Naive B cell (primary cell): Measurements from ENCODE around the gene CGB1. TPM values are rescaled to one million over a fixed set of nuclear protein-coding genes. Genes with fewer than 3 reads are reported as not detected.
"Not testable (repeated sequence)": the region's sequence is repeated elsewhere in the genome, so short reads cannot be mapped to it uniquely, and the experiment has no call there.

Source experiments
- ATAC-seq, 2 donors: fragments of 150-1000 bp; cut with Tn5 transposase; 2 replicates each; pipeline ENCODE4 v1.10.0; 2021; ENCODE audit warnings: low read depth in 2 of 2, mild to moderate bottlenecking in 2 of 2, moderate library complexity in 2 of 2
- DNase-seq: peaks from one replicate; pipeline ENCODE4 v3.0.0; 2022
- H3K27ac Mint-ChIP-seq, 6 donors: one replicate each; pipeline ENCODE4 v1.8.0; 2020 to 2022; ENCODE audit warnings: mild to moderate bottlenecking in 6 of 6, mixed read lengths in 6 of 6, moderate library complexity in 5 of 6, inconsistent platforms in 2 of 6
- H3K27me3 Mint-ChIP-seq, 3 donors: one replicate each; pipeline ENCODE4 v1.8.0; 2021 to 2022; ENCODE audit warnings: mixed read lengths in 3 of 3, mild to moderate bottlenecking in 1 of 3
- H3K36me3 Mint-ChIP-seq, 2 donors: one replicate each; pipeline ENCODE4 v1.8.0; 2020 to 2022; ENCODE audit warnings: mixed read lengths in 2 of 2, inconsistent platforms in 1 of 2, mild to moderate bottlenecking in 1 of 2
- H3K4me1 Mint-ChIP-seq, 3 donors: one replicate each; pipeline ENCODE4 v1.8.0; 2020 to 2022; ENCODE audit warnings: mixed read lengths in 3 of 3, inconsistent platforms in 1 of 3, mild to moderate bottlenecking in 1 of 3, moderate library complexity in 1 of 3
- H3K4me3 Mint-ChIP-seq, 8 donors: one replicate each; pipeline ENCODE4 v1.8.0; 2020 to 2022; ENCODE audit warnings: mild to moderate bottlenecking in 8 of 8, mixed read lengths in 8 of 8, moderate library complexity in 8 of 8, inconsistent platforms in 2 of 8
- H3K9me3 Mint-ChIP-seq, 7 donors: one replicate each; pipeline ENCODE4 v1.8.0; 2020 to 2022; ENCODE audit warnings: mixed read lengths in 7 of 7, mild to moderate bottlenecking in 5 of 7, inconsistent platforms in 2 of 7, moderate library complexity in 1 of 7
- polyA plus RNA-seq, 6 donors: library from polyadenylated mRNA; unstranded; fragments of 300-500 nt; fragmentation: Illumina TruSeq; gene quantifications; one replicate each; pipeline ENCODE4 v1.2.3, GENCODE V29; 2021; ENCODE audit warnings: low read depth in 6 of 6

The CGB1 gene
- polyA plus RNA-seq, 6 donors from 2014 or later = not detected

DNA sequence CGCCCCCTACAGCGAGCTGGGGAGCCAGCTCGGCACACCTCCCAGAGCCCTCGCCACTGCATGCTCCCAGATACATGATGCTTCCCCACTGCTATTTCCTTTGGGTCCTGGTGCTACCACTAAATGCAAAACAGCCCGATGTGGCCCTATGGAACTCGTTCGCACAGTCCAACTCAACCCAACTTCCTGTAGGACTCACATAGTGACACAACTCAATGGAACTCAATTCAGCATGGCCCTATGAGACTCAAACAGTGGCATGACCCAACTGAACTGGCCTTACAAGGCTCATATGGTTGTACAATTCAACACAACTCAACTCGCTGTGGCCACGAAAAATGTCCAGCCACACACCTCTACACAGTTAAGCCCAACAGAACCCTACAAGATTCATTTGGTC is 32.3 kb upstream of the CGB1 start:
- H3K27me3 Mint-ChIP-seq = peaks cover 67 to 85% (median 70%) of the 10 kb centered on the region in 3 donors
- no peak overlapping the region for H3K27ac Mint-ChIP-seq
- no peak for DNase-seq
- H3K4me1 Mint-ChIP-seq = peaks cover 11 to 24% (median 18%) of the 10 kb centered on the region in 3 donors
- peaks cover 4 to 13% (median 7%) of the 10 kb centered on the region in 7 donors for H3K9me3 Mint-ChIP-seq
- ATAC-seq = no peak
- no peak overlapping the region for H3K4me3 Mint-ChIP-seq
- peaks cover 4 to 36% of the 10 kb centered on the region in 2 donors for H3K36me3 Mint-ChIP-seq

DNA sequence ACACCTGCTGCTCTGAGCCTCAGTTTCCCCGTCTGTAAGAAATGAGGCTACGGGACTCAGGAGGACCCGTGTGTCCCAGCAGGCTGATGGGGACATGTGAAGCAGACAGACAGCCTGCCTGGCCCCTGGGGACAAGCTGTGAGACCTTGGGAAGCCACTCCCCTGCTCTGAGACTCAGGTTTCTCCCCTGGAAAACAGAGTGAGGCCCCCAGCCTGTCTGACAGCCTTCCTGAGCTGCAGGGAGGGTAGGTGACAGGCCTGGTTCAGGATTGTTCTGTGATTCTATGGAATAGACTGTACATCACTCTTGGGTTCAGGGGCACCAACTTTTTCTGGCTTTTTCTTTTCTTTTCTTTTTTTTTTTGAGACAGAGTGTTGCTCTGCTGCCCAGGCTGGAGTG is 30.9 kb upstream of the CGB1 start:
- ATAC-seq = no peak
- H3K27me3 Mint-ChIP-seq = peaks cover 52 to 81% (median 55%) of the 10 kb centered on the region in 3 donors
- H3K36me3 Mint-ChIP-seq = peaks cover 4 to 24% of the 10 kb centered on the region in 2 donors
- no peak overlapping the region for H3K27ac Mint-ChIP-seq
- no peak overlapping the region for H3K4me3 Mint-ChIP-seq
- peaks cover 0 to 13% (median 5%) of the 10 kb centered on the region in 7 donors for H3K9me3 Mint-ChIP-seq
- peaks cover under 1 to 16% (median 7%) of the 10 kb centered on the region in 3 donors for H3K4me1 Mint-ChIP-seq
- DNase-seq = no peak

DNA sequence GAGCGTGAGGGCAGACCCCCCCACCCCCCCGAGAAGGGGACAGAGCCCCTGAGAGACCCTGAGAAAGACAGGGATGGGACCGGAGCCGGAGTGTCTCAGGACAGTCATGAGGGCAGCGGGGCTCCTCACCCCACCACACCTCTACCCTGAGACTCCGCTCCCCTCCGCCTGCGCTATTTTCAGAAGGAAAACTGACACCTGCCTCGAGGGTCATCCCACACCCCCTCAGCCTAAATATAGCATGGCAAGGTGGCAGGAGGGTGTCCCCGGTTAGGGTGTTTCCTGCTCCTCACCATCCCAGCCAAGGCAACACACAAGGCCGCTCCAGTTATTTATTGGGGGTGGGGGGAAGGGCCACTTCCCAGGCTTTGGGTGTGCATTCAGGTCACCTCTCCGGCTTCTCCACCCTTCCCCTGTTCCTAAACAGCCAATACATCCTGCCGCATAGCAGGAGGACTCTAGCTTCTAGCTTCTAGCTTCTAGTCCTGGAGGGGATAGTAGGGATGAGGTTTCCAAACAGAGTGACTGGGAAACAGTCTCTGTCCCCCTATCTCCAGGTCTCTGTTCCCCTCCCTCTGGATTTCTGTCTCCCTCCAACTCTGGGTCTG is 29.3 kb upstream of the CGB1 start:
- Mint-ChIP-seq H3K27me3 (peaks cover 48 to 80% (median 61%) of the 10 kb centered on the region in 3 donors), H3K4me1 (peaks cover 0 to 12% (median 6%) of the 10 kb centered on the region in 3 donors), H3K9me3 (peaks cover 0 to 13% (median 5%) of the 10 kb centered on the region in 7 donors), H3K36me3 (peaks cover 4 to 22% of the 10 kb centered on the region in 2 donors), H3K27ac (peak overlapping the region in 1 of 6 donors; percentile 70), H3K4me3 (peak overlapping the region in 2 of 8 donors; percentile 8 to 74)
- no peak for ATAC-seq
- DNase-seq = no peak

GRCh38 chr19:49064768-49065611 is 28.3 kb upstream of the CGB1 start, which contains the start of gene NTF4:
Gene NTF4 (minus strand): TSS chr19:49064818. CDS start chr19:49061997, 2,821 bp downstream.
- Mint-ChIP-seq H3K36me3 (peaks cover 4 to 15% of the 10 kb centered on the region in 2 donors), H3K9me3 (peaks cover 0 to 7% (median 5%) of the 10 kb centered on the region in 7 donors), H3K4me3 (peak within 1 kb of the TSS in 6 of 8 donors; percentile 3 to 59 (median 10)), H3K4me1 (peaks cover 0 to 12% (median 6%) of the 10 kb centered on the region in 3 donors), H3K27ac (peak within 1 kb of the TSS in 1 of 6 donors; percentile 70), H3K27me3 (peaks cover 44 to 77% (median 59%) of the 10 kb centered on the region in 3 donors)
- ATAC-seq = peak in 1 of 2 donors; percentile 33
- DNase-seq = no peak

- peak overlapping the region in 4 of 8 donors; percentile 3 to 59 (median 14) for H3K4me3 Mint-ChIP-seq
- peaks cover 42 to 74% (median 56%) of the 10 kb centered on the region in 3 donors for H3K27me3 Mint-ChIP-seq
- DNase-seq (no peak), ATAC-seq (no peak)
- peaks cover 0 to 4% (median under 1%) of the 10 kb centered on the region in 7 donors for H3K9me3 Mint-ChIP-seq
- peaks cover 0 to 12% (median 6%) of the 10 kb centered on the region in 3 donors for H3K4me1 Mint-ChIP-seq
- peaks cover 4 to 14% of the 10 kb centered on the region in 2 donors for H3K36me3 Mint-ChIP-seq
- H3K27ac Mint-ChIP-seq = no peak overlapping the region
These were observed 27.4 kb upstream of the CGB1 start for GRCh38 chr19:49064029-49064629.

- H3K9me3 Mint-ChIP-seq = peaks cover 0 to 4% (median 0%) of the 10 kb centered on the region in 7 donors
- H3K27me3 Mint-ChIP-seq = peaks cover 39 to 81% (median 60%) of the 10 kb centered on the region in 3 donors
- H3K4me1 Mint-ChIP-seq = peaks cover 18 to 29% (median 22%) of the 10 kb centered on the region in 3 donors
- H3K27ac Mint-ChIP-seq = peak overlapping the region in 1 of 6 donors; percentile 33
- H3K36me3 Mint-ChIP-seq = peaks cover 0 to 13% of the 10 kb centered on the region in 2 donors
- DNase-seq (no peak), ATAC-seq (no peak)
- H3K4me3 Mint-ChIP-seq = no peak overlapping the region
These were observed 24.8 kb upstream of the CGB1 start for GRCh38 chr19:49061445-49061844.

- Mint-ChIP-seq H3K36me3 (peaks cover 0 to 13% of the 10 kb centered on the region in 2 donors), H3K27ac (peak overlapping the region in 1 of 6 donors; percentile 33), H3K9me3 (peaks cover 0 to 4% (median 0%) of the 10 kb centered on the region in 7 donors), H3K4me3 (peak overlapping the region in 3 of 8 donors; percentile 1 to 63 (median 55)), H3K27me3 (peaks cover 34 to 81% (median 56%) of the 10 kb centered on the region in 3 donors), H3K4me1 (peaks cover 18 to 32% (median 27%) of the 10 kb centered on the region in 3 donors)
- DNase-seq (no peak), ATAC-seq (no peak)
These were observed 24.3 kb upstream of the CGB1 start for GRCh38 chr19:49061000-49061399.

- Mint-ChIP-seq H3K27ac (no peak overlapping the region), H3K36me3 (peaks cover 0 to 13% of the 10 kb centered on the region in 2 donors), H3K27me3 (peaks cover 28 to 82% (median 54%) of the 10 kb centered on the region in 3 donors), H3K4me1 (peaks cover 18 to 22% (median 22%) of the 10 kb centered on the region in 3 donors), H3K4me3 (peak overlapping the region in 2 of 8 donors; percentile 4 to 74), H3K9me3 (peaks cover 0 to 4% (median 0%) of the 10 kb centered on the region in 7 donors)
- no peak for ATAC-seq
- DNase-seq = no peak
These were observed 22.4 kb upstream of the CGB1 start for GRCh38 chr19:49059053-49059452.

DNA sequence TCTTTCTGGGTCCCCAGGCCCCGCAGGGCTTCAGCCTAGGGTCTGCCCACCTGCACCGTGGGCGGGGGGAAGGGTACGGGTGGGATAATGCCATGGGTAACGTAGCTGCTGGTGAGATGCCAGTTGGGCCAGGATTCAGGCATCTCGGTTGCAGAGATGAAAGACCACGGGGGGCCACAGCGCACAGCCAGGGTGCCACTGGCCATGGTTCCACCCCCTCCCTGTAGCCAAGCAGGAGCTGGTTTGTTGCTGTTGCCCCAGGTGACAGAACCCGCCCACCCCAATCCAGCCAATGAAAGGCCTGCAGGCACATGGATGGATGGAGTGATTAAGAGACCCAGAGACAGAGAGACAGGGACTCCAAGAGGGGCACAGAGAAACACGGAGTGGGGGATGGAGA is 21.9 kb upstream of the CGB1 start:
- Mint-ChIP-seq H3K36me3 (peaks cover 0 to 13% of the 10 kb centered on the region in 2 donors), H3K27me3 (peaks cover 28 to 80% (median 59%) of the 10 kb centered on the region in 3 donors), H3K9me3 (peaks cover 0 to 4% (median 0%) of the 10 kb centered on the region in 7 donors), H3K4me3 (peak overlapping the region in 3 of 8 donors; percentile 83 to 90 (median 90)), H3K27ac (no peak overlapping the region), H3K4me1 (peaks cover 18 to 22% (median 22%) of the 10 kb centered on the region in 3 donors)
- DNase-seq (no peak), ATAC-seq (no peak)

DNA sequence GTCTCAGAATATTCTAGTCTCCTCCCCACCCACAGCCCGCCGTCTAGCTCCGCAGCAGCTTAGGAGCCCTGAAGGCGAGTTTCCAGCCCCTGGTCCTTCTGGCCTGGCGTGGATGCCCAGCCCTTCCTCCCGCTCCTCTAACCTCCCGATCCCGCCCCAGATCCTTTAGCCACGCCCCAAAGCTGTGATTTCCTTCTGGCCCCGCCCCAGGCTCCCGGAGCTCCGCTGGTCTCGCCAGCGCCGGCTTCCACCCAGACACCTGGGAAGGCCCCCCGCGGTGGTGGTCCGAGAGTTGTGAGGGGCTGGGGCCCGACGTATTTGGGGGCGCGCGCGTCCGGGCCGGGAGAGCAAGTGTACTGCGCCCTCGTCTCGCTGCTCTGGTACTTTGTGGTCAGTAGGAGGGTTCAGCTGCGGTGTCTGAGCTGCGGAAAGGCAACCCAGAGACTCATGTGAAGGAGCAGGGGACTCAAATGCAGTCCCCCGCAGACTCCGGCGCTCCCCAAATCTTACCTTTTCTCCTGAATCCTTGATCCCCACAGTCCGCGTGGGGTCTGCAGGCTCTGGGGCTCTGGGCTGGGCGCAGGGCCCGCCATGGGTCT is 21.0 kb upstream of the CGB1 start, which contains the start of gene CGB7:
Gene CGB7, minus strand, starts transcription at position 114 of the 599 bp plus-strand sequence. CDS start 2,374 bp downstream, outside the sequence.
- H3K27ac Mint-ChIP-seq = peak within 1 kb of the TSS in 5 of 6 donors; percentile 15 to 86 (median 52)
- peaks cover 18 to 22% (median 22%) of the 10 kb centered on the region in 3 donors for H3K4me1 Mint-ChIP-seq
- H3K4me3 Mint-ChIP-seq = peak within 1 kb of the TSS; percentile 67 to 97 (median 90)
- peaks cover 28 to 77% (median 61%) of the 10 kb centered on the region in 3 donors for H3K27me3 Mint-ChIP-seq
- DNase-seq (no peak), ATAC-seq (no peak)
- peaks cover 0 to 13% of the 10 kb centered on the region in 2 donors for H3K36me3 Mint-ChIP-seq
- peaks cover 0 to 4% (median 0%) of the 10 kb centered on the region in 7 donors for H3K9me3 Mint-ChIP-seq

- Mint-ChIP-seq H3K4me3 (peak overlapping the region; percentile 67 to 97 (median 90)), H3K27ac (peak overlapping the region in 3 of 6 donors; percentile 15 to 70 (median 52)), H3K4me1 (peaks cover 18 to 22% (median 22%) of the 10 kb centered on the region in 3 donors), H3K36me3 (peaks cover 0 to 13% of the 10 kb centered on the region in 2 donors), H3K27me3 (peaks cover 28 to 78% (median 61%) of the 10 kb centered on the region in 3 donors)
- DNase-seq, H3K9me3 Mint-ChIP-seq, ATAC-seq: not testable (repeated sequence)
These were observed 20.4 kb upstream of the CGB1 start for GRCh38 chr19:49056902-49057596.
